ENCODE measurements around the gene SCNN1B.
"Not testable (repeated sequence)": the region's sequence is repeated elsewhere in the genome, so short reads cannot be mapped to it uniquely, and the experiment has no call there.

The SCNN1B gene

DNA sequence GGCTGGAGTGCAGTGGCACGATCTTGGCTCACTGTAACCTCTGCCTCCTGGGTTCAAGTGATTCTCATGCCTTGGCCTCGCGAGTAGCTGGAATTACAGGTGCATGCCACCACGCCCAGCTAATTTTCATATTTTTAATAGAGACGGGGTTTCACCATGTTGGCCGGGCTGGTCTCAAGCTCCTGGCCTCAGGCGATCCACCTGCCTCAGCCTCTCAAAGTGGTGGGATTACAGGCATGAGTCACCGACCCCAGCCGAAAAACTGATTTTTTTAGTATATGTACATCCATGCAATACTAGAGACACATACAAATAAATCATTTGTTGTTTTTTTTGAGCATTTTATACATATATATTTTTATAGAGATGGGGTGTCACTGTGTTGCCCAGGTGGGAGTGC, 79.6 kb downstream of the SCNN1B start:
- DNase-seq (ENCODE audit: low read depth) = not testable (repeated sequence)

GRCh38 chr16:23382279-23382678, 80.2 kb downstream of the SCNN1B start:
- DNase-seq (ENCODE audit: low read depth) = no peak

GRCh38 chr16:23383881-23384280, 81.8 kb downstream of the SCNN1B start:
- DNase-seq (ENCODE audit: low read depth) = no peak

GRCh38 chr16:23384878-23385277, 82.8 kb downstream of the SCNN1B start:
- DNase-seq (ENCODE audit: low read depth) = no peak

GRCh38 chr16:23385441-23385840, 83.3 kb downstream of the SCNN1B start:
- no peak for DNase-seq (ENCODE audit: low read depth)

- DNase-seq (ENCODE audit: low read depth) = no peak
Measured at GRCh38 chr16:23387666-23388065, 85.6 kb downstream of the SCNN1B start.

DNA sequence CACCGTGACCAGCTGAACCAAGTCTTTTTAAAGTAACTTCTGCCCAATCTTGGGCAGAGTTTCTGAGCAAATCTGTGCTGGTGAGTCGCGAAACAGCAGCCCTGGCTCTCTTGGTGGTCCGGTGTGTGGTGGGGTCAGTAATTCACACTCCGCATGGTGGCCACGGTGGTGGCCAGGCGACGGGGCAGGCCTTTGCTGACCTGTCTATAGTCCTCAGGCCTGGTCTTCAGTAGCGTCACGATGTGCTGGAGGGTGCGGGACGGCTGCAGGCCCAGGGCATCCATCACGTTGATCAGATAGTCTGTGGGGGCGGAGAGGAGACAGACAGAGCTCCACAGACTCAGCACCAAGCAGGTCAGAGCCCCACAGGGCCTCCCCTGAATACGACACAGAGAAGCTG, 86.7 kb downstream of the SCNN1B start:
- no peak for DNase-seq (ENCODE audit: low read depth)

DNA sequence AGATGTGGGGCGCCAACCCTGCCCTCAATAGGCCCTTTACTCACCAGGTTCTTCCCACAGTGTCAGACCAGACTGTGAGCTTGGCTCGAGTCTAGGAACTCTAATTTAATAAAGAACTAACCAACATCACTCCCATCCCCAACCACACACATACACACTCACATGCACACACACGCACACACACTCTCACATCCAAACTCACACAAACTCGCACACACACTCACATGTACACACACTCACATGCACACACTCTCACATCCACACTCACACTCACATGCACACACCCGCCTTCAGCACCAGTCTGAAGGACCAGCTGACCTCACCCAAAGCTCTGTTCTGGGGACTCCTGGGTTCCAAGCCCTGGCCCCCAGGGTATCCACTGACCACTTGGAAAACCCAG, 87.1 kb downstream of the SCNN1B start:
- DNase-seq (ENCODE audit: low read depth) = no peak

GRCh38 chr16:23389936-23390335, 87.8 kb downstream of the SCNN1B start:
- not testable (repeated sequence) for DNase-seq (ENCODE audit: low read depth)

DNA sequence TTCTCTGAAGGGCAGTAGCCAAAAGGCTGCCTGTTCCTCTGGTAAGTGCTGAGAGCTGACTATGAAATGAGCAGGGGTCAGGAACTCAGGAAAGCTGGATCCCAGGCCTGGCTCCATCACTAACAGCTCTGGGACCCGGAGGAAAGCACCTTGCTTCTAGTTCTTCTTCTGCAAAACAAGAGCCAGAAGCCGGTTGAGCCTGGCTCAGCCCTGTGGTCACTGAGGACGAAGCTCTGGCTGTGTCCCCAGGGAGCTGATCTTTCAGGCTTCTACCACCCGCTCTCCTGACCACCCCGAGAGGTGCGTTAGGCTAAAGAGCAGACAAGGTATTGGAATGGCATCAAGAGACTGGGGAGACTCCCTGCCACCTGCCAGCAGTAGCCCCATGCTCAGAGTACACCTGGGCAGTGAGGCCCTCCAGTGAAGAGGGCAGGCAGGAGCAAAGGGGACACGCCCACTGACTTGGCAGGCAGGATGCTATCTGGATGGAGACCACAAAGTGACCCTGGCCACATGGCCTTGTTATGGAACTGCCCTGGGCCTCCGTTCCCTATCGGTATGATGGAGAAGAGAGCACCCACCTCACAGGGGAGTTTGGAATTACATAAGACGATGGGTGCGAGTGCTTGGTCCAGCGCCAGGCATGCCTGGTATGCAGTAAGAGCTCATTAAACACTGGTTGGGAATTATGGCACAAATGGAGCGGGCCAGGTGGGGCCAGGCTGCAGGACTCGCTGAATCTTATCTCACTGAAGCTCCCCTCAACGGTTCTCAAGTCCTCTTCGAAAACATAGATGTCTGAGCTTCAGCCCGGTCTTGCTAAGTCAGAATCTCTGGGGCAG, 89.5 kb downstream of the SCNN1B start:
- no peak for DNase-seq (ENCODE audit: low read depth)

DNA sequence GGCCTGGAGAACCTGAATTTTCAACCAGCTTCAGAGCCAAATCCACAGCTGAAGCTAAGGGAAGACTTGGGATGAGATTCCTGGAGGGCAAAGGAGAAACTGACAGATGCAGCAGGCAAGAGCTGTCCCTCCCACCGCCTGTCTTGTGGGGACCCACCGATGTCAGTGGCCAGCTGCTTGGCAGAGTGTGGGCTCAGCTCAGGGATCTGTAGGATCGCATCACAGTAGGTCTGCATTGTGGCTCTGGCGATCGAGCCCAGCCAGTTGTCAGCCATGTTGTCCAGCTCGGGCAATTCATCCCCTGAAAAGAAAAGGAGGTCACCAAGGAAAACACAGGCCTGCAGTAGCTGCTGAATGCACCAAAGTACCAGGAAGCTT, 90.1 kb downstream of the SCNN1B start:
- no peak for DNase-seq (ENCODE audit: low read depth)

- DNase-seq (ENCODE audit: low read depth) = no peak
Measured at GRCh38 chr16:23394141-23394831, 92.2 kb downstream of the SCNN1B start.

DNA sequence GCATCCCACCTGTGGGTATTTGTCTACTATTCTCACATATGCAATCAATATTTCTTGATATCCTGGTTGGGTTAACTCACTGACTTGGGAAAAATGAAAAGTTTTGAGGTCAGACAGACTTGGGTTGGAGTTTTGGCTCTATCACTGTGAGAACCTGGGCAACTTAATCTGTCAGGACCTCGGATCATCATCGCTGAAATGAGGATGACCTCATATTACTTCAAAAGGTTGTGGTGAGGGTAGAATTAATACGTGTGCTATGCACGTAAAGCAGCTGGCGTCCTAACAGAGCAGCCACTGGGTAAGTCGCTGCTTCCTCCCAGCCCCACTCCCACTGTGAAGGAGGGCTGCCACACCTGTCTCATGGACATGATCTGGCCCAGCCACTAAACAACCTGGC, 93.6 kb downstream of the SCNN1B start:
- no peak for DNase-seq (ENCODE audit: low read depth)

- DNase-seq (ENCODE audit: low read depth) = no peak
Measured at GRCh38 chr16:23397464-23397863, 95.4 kb downstream of the SCNN1B start.

DNA sequence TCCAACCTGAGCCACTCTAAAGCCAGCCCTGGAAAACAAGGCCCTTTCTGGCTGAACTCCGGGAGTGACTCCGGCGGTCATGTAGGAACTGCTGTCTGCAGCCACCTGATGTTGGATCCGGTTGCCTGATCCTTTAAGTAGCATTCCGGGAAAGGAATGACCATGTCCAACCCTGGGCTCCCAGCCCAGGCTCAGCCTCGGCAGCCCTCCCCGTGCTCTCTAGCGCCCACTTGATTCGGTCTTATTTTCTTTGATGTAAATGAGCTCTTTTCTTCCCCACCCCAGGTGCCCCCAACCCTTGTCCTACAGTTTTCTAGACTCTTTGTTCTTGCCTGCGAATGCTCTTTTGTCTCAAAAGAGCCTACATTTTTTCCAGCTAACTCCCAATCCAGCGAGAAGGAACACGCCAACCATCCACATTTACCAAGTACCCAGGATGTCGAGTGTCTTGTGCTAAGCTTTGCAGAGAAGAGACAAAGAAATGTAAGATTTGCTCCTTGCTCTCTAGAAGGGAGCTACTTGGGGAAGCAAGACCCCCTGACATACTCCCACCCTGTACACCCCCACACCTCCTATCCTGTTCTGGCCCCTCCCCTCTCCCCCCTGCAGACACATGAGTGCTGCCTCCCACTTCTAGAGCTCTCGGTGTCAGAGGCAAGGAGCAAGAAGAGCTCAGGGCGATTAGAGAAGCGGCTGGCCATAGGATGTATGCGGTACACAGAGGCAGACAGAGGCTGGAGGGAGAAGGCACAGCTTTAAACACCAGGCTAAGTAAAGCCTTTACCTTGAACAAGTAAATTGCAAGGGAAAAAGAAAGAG, 97.1 kb downstream of the SCNN1B start:
- DNase-seq (ENCODE audit: low read depth) = no peak

DNA sequence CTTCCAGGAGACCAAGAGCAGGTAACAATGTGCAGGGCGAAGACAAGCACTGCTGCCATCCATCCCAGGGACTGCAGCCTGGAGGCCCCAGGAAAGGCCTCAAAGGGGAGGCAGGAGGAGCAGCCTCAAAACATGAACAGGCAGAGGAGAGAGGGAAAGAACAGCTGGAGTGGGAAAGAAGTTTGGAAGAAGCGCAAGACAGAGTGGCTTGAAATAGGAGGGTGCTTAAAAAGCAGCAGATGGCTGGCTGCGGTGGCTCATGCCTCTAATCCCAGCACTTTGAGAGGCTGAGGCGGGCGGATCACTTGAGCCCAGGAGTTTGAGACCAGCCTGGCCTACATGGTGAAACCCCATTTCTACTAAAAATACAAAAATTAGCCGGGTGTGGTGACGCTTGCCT, 98.3 kb downstream of the SCNN1B start:
- DNase-seq (ENCODE audit: low read depth) = not testable (repeated sequence)

DNA sequence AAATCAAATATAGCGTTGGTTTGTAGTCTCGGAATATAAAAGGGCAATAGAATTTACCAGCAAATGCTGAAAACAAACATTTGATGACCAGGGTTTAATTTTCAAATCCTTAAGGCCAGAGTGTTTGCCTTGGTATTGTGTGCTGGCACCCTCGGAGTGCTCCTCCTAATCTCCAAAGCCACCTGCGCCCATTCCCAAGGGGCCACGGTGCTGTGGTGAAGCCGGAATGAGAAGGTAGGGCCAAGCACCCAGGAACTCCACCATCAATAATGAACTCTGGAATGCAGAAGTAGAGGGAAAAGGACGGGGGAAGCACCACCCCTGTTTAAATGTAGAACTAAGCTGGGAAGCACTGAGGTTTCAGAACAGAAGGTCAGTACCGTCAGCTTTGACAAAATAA, 99.0 kb downstream of the SCNN1B start:
- DNase-seq (ENCODE audit: low read depth) = no peak

- DNase-seq (ENCODE audit: low read depth) = no peak
Measured at GRCh38 chr16:23402100-23402499, 100.0 kb downstream of the SCNN1B start.

- DNase-seq (ENCODE audit: low read depth) = no peak
Measured at GRCh38 chr16:23403547-23403946, 101.4 kb downstream of the SCNN1B start.

DNA sequence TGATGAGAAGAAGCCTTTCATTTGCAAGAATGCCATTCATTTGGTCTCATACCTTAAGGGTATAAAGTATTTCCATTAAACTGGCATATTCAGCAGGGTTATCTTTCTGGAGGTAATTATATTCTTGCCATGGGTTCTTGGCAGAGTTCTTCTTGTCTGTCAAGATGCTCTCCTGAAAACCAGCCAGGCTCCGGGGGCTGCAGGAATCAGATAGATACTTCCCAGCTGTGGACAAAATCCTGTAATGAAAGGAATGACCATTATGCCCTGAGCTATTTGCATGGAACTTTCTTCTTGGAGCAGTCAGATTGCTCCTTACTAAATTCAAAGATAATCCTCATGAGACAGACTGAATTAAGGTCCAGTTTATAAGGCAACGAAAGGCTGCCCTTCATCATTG, 103.9 kb downstream of the SCNN1B start:
- DNase-seq (ENCODE audit: low read depth) = no peak

DNA sequence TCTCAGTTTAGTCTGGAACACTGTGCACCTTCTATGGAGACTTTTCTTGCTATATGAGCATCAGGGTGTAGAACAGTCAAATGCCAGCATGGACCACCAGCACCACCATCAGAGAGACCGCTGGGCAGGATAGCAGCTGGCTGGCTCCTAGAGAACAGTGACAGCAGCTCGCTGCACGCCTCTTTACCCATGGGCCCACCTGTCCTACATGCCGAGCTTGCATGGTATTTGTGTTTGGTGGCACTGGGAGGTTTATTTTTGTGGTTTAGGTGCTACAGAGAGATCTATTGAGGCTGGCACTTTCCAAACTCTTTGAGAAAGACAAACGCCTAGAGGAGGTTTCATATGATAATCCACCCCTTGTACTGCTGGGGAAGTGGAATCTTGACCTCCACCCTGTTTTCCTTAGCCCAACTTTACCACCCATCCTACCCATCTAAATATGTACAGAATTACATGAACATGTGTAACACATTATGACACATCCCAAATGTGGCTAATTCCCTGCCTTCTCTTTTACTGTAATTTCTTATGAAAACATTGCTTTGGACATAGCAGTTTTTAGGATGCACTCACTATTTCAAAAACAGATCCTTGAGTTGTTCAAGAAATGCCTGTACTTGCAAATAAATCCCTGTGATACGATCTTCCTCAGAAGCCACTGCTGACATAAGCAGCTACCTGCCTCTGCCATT, 104.6 kb downstream of the SCNN1B start:
- no peak for DNase-seq (ENCODE audit: low read depth)

Measured in non-pigmented ciliary epithelial cell (primary cell).